ENCODE data around the gene HEMK1.

HEMK1 gene

GRCh38 chr3:50616003-50616769 is 46.9 kb downstream of the HEMK1 start:
- DNase-seq (ENCODE audit: low read depth), result no peak

DNA sequence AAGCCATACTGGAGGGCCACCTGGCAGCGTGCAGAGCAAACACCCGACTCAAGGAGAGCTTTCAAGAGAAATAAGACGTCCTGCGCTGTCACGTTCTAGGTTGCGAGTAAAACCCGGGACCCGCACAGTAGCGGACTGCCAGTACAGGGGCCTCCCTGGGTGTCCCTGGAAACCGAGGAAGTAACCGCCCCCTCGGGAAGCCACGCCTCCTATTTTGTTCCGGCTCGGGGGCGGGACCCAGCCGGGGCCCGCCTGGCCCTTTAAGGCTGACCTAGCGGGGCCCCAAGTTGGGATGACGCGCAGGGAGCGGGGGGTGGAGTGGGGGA is 47.4 kb downstream of the HEMK1 start:
- peak; percentile 70 for DNase-seq (ENCODE audit: low read depth)

DNA sequence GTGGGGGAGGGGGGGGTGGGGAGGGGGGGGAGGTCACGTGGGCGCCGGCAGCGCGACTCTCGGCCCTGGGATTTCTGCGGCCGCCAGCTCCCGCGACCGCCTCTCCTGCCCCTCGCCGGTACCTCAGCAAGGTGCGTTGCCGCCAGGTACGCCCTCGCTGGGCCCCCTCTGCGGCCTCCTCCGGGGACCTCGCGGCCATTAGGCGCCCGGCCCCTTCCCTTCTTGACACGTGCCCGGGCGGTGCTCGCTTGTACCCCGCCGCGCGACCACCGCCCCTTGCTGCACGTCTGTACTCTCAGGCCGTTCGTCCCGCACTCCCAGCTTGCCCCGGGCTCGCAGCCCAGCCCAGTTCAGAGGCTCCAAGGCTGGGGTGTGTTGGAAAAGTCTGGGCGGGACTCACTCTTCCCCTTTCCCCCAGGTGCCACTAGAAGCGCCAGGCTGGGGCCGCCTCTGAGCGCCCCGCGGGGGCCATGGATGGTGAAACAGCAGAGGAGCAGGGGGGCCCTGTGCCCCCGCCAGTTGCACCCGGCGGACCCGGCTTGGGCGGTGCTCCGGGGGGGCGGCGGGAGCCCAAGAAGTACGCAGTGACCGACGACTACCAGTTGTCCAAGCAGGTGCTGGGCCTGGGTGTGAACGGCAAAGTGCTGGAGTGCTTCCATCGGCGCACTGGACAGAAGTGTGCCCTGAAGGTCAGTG is 47.9 kb downstream of the HEMK1 start, which contains the start of gene MAPKAPK3:
Gene MAPKAPK3 (plus strand): TSS at position 56 of the 696 bp plus-strand sequence. CDS start 415 bp downstream, at position 471.
- DNase-seq (ENCODE audit: low read depth), result no peak

DNA sequence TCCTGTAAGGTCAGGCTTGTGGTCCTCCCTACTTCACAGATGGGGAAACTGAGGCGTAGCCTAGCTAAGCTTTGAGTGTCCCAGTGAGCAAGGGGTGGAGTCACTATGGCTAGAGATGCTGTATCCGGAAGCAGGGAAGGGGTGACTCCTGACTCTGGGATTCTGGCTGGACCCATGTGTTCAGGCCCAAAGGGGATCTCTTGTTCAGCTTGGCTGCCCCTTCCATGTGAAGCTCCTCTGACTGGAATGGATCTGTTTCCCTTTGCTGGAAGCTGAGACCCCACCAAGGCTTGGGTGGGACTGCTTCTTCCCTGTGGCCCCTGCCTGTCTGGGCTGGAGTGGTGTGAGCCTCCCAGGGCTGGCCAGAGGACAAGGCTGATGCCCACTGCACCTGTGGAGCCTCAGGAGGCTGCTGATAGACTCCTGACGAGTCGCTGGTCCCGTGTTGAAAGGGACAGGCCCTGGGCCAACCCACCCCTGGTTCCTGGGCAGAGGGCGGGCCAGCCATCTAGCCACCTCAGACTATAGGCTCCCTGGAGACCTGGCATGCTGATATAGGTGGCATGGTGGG is 48.7 kb downstream of the HEMK1 start:
- DNase-seq (ENCODE audit: low read depth), result no peak

DNA sequence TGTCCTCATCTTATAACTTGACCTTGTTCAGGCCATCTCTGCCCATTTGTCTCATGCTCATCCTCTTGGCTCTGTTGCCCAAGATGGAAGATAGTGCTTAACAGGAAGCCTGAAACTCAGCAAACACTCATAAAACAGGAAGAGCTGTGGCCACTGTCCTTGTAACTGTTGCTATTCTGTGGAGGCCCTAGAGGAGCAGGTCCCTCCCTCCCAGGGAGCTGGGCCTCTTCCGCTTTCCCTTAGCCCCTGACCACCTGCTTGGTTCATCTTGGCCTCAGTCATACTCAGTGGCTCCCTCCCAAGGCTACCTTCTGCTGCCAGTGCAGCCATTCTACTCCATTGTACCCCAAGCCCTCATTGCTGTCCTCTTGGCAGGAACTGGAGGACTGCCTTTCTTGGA is 51.1 kb downstream of the HEMK1 start:
- no peak for DNase-seq (ENCODE audit: low read depth)

DNA sequence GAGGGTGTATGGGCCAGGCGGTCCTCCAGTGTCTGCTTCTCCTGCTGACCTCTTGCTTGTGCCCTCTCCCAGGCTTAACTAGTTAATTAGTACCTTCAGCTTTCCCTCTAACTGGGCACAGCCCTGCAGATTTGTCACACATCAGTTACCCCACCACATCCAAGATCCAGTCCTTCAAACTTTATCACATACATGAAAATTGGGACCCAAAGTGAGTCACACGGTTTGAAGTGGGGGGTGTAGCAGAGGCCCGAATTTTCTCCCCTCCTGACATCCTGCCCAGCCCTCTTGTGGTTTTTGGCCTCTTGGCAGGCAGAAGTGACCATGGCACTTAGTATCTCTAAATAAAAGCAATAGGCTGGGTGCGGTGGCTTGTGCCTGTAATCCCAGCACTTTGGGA is 51.5 kb downstream of the HEMK1 start:
- no peak for DNase-seq (ENCODE audit: low read depth)

GRCh38 chr3:50622881-50623280 is 53.6 kb downstream of the HEMK1 start:
- DNase-seq (ENCODE audit: low read depth), result no peak

DNA sequence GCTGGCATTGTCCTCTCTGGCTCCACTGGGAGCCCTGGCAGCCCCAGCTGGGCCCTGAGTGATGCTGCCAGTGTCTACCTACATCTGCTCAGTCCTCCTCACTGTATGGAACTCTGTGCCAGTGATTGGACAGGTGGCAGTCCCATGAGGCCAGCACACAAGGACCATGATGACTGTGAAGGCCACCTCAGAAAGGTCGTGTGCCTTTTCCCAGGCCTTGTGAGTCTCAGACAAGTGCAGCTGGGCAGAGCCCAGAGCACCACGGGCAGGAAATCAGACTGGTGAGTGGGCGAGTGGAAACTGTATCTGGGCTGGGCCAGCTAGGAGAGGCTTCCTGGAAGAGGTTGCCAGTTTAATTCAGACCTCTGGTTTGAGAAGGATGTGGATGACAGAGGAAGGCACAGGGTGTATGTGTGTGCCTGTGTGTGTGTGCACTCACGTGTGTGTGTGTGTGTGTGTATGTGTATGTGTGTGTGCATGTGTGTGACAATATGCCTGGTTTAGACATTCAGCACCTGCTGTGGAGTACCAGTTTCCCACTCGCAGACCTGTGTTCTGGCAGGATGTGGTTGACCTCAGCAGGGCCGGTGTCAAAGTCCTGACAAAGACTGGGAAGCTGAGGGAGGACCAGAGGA is 54.6 kb downstream of the HEMK1 start:
- no peak for DNase-seq (ENCODE audit: low read depth)

GRCh38 chr3:50624634-50625033 is 55.3 kb downstream of the HEMK1 start:
- DNase-seq (ENCODE audit: low read depth), result no peak

- no peak for DNase-seq (ENCODE audit: low read depth)
These were observed 56.2 kb downstream of the HEMK1 start for GRCh38 chr3:50625231-50626182.

GRCh38 chr3:50626401-50626800 is 57.1 kb downstream of the HEMK1 start:
- no peak for DNase-seq (ENCODE audit: low read depth)

GRCh38 chr3:50627407-50628051 is 58.2 kb downstream of the HEMK1 start:
- DNase-seq (ENCODE audit: low read depth), result no peak

DNA sequence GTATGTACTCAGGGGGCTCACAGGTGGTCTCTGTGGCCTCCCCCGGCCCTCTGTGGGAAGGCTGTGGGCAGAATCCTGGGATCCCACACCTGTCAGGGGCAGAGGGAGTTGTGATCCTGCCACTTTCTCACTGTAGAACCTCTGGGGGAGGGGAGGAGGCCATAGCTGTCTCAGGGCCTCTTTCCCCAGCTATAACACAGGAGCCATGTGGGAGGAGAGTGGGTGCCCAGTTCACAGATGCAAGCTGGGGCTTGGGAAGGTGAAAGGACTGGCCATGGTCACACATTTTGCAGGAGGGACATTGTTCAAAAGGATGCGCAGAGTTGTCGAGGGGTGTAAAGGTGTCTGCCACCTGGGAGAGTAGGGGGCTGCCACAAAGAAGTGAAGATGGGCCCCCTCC is 59.3 kb downstream of the HEMK1 start:
- no peak for DNase-seq (ENCODE audit: low read depth)

DNA sequence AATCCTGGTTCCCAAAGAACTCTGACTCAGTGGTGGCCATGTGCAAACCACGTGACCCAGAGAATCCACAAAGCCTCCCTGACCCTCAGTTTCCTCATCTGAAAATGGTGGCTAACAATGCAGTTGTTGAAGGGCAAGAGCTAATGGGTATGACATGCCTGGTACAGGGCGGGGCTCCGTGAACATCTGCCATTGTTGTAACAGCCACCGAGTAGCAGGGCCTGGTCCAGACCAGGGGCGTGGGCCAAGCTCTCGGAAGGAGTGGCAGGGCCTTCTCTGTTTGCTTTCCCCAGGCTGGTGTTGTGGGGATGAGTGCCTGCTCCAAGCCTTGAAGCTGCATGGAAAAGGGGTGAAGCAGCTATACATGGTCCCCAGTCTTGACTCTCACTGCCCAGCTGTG is 61.1 kb downstream of the HEMK1 start:
- no peak for DNase-seq (ENCODE audit: low read depth)

DNA sequence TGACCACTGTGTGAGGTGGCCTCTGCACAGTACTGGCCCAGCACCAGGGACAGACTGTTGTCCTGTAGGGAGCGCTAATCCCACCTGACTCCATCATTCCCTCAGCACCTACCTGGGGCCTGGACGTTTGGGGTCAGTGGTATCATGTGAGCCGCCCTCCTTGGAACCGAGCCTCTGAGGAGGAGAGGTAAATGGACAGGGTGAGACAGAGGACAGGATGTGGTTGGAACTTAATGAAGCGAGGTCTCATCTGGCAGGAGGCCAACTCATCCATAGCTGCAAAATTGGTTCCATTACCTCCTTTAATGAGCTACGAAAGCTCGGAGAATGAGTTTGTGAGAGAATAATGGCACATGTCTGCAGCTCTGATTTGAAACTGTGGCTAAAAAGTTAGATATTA is 61.6 kb downstream of the HEMK1 start:
- DNase-seq (ENCODE audit: low read depth), result no peak

DNA sequence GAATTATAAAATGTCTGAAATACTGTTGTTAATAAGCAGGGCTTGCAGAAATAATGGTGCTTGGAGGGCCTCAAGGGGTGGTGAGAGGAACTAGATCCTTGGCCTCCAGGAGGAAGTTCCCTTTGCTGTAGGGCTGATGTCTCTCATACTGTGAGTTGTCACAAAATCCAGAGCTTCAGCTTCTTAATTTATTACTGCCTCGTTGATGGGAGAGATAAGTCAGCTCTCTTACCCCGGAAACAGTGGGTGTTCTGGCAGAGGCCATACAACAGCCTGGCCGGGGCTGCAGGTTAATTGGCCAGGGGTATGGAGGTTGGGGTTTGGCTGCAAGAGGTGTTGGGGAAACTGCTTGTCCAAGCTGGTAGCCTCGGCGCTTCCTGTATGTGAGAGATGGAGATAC is 63.1 kb downstream of the HEMK1 start:
- DNase-seq (ENCODE audit: low read depth), result no peak

DNA sequence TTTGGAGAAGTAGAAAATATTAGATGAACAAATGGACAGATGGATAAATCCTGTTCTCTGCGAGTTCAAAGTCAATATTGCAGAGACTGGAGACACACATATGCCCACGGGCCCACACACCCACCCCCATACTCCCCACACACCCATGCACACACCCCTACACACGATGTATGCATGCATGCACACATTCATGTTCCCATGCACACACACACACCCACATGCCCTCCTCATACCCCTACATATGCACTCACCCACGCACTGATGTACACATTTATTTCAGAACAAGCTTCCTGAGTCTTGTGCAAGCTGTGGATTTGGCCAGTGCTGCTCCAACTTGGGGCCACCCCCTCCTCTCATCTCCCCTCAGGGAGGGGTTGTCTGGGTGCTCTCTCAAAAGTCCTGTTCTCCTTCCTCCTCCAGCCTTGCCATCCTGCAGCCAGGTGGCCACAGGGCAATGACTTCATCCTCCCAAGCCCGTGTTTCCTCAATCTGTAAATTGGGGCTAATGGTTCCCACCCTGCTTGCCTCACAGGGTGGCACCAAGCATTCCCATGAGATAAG is 64.0 kb downstream of the HEMK1 start:
- DNase-seq (ENCODE audit: low read depth), result no peak

DNA sequence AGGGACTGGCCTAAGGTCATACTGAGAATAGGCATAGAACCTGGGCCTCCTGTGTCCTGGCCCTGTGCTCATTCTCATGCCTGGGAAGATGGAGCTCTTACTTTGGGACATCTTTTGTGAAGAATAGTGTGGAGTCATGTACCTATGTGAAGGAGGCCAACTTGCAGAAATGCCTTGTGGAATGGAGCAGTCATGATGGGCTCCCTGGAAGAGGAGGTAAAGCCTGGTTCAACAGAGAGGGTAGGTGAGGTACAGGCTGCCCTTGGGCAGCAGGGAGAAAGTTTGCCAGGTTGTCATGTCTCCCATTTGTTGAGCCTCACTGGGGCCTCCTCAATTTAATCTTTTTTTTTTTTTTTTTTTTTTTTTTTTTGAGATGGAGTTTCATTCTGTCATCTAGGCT is 65.7 kb downstream of the HEMK1 start:
- no peak for DNase-seq (ENCODE audit: low read depth)

- DNase-seq (ENCODE audit: low read depth), result no peak
These were observed 67.7 kb downstream of the HEMK1 start for GRCh38 chr3:50637011-50637410.

DNA sequence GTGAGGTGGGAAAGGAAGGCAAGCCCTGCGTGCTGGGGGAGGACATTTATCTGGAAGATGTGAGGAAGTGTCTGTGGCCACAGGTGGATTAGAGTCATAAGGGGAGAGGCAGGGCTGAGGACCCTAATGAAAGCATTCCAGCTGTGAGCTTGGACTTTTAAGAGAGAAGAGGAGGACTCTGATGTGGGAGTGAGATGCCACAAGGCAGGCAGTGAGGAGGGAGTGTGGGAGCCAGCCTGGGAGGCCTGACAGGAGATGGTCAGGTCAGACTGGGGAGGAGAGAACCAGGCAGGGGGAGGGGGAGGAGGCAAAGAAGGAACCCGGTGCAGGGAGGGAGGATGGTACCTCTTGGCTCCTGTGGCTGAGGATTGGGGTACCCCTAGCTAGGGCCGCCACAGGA is 68.6 kb downstream of the HEMK1 start:
- DNase-seq (ENCODE audit: low read depth), result no peak

DNA sequence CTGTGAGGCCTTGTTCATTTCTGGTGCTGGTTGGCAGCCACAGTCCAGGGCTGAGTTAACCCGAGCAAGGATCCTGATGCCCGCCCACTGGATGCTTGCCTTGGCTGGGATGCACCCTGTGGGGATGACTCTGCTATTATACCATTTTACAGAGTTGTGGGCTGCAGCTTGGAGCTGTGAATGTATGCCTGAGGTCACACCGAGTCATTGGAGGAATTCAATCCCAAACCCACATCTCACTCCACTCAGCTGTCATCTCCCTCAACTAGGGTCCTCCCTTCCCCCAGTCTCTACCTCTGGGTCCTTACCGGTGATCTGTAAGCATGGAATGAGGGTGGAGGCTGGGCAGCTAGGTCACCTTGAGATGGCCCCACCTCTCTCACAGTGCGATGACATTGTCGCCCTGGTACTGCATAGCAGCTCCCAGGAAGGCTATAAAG is 69.8 kb downstream of the HEMK1 start:
- DNase-seq (ENCODE audit: low read depth), result no peak
